Measurements from ENCODE around the gene AGK. TPM values are rescaled to one million over a fixed set of nuclear protein-coding genes. Genes with fewer than 3 reads are reported as not detected.

AGK gene
- polyA plus RNA-seq, 2 of the 4 experiments (the other 2 are of a cell fraction), result 29.6 to 63.5 TPM

DNA sequence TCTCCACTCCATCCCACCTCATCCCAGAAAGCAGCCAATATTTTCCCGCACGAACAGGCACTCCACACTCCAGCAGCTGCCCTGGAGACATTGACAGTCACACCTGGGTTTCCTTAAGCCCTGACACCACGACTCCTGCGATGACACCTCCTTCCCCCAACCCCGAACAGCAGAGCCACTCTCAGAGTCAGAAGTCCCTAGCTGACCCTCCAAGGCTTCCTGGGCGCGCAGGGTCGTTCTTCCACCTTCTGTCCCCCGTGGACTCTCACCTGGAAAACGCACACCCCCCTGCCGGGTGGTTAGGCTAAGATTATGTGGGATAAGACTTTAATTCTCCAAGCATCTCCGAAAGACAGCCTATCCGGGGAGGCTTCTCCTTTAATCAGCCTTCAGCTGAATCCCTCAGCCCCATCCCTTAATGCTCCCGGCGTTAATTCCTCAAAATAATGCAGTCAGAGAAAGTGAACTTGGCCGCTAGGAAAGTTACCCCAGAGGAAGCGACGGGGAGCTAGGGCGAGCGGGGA is 149.7 kb downstream of the AGK start:
- peak overlapping the region; percentile 88 for H3K4me2 ChIP-seq
- no peak for FAIRE-seq
- no peak for DNase-seq (ENCODE audit: low read depth in 1 of 2, low spot score in 1 of 2)
- WGBS (ENCODE audit: missing lambda C conversion rate), result 37% methylated on average over 20 of the region's 20 CpGs
- POLR2A ChIA-PET, result interaction anchor here (2.5 kb wide), 1 partner anchor 37 kb away, joined by 16 read pairs; the partner anchor contains the start of gene SSBP1
- ATAC-seq, result peak in 1 of 2 experiments; percentile 39; a peak in 3 of 6 replicates
- H3K4me1 ChIP-seq, result peaks cover 79% of the 10 kb centered on the region
- CTCF ChIA-PET, result interaction anchor here (0.6 to 2.2 kb wide), 4 partner anchors 25 to 46 kb away, joined by 3 to 21 read pairs (median 4); partner anchors contain the start of gene SSBP1
- H3K4me3 ChIP-seq, result peak overlapping the region; percentile 85
- TF ChIP-seq PBX3 (IDR thresholded peaks at IDR 0.05) (no peak), TFCP2L1 (CRISPR knock-in tag; IDR thresholded peaks at IDR 0.05) (no peak), CTCF (IDR thresholded peaks at IDR 0.05) (no peak), CHD2 (IDR thresholded peaks at IDR 0.05; ENCODE audit: low read length, partially characterized antibody) (no peak), POLR2AphosphoS2 (conservative IDR thresholded peaks at IDR 0.05; ENCODE audit: low read length) (no peak), CEBPB (IDR thresholded peaks at IDR 0.05) (no peak), PHF8 (IDR thresholded peaks at IDR 0.05; ENCODE audit: borderline replicate concordance, low read depth) (no peak), HOXB5 (CRISPR knock-in tag; IDR thresholded peaks at IDR 0.05) (no peak), HDAC2 (IDR thresholded peaks at IDR 0.05) (no peak)
- TF ChIP-seq, protein P1, sequence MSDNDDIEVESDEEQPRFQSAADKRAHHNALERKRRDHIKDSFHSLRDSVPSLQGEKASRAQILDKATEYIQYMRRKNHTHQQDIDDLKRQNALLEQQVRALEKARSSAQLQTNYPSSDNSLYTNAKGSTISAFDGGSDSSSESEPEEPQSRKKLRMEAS (IDR thresholded peaks at IDR 0.05), result no peak
- peak overlapping the region; percentile 85 to 95 for H3K27ac ChIP-seq
- H3K9me3 ChIP-seq, result no peaks in the 10 kb centered on the region

- peak in 1 of 2 experiments; percentile 35 for DNase-seq (ENCODE audit: low read depth in 1 of 2, low spot score in 1 of 2)
- ATAC-seq, result peak; percentile 75
- Histone ChIP-seq H3K4me1 (peaks cover 72% of the 10 kb centered on the region), H3K4me3 (peak overlapping the region; percentile 85), H3K27ac (peak overlapping the region; percentile 85 to 95), H3K4me2 (peak overlapping the region; percentile 88), H3K9me3 (no peaks in the 10 kb centered on the region)
- TF ChIP-seq NFE2L2 (conservative IDR thresholded peaks at IDR 0.05; ENCODE audit: low read length) (no peak), JUN (IDR thresholded peaks at IDR 0.05) (0 out of 5 replicates have a peak, but pooled peaks of 1 of the 2 experiments have one; percentile 53)
- no peak for FAIRE-seq
- ChIA-PET CTCF (interaction anchor here (0.6 to 2.2 kb wide), 7 partner anchors 16 to 84 kb away, joined by 3 to 21 read pairs (median 3); partner anchors contain the start of gene SSBP1), POLR2A (interaction anchor here (2.5 kb wide), 1 partner anchor 36 kb away, joined by 16 read pairs; the partner anchor contains the start of gene SSBP1)
- 0% methylated on average over 7 of the region's 59 CpGs for WGBS (ENCODE audit: missing lambda C conversion rate)
Observed at GRCh38 chr7:141701489-141702046, 150.4 kb downstream of the AGK start.

DNA sequence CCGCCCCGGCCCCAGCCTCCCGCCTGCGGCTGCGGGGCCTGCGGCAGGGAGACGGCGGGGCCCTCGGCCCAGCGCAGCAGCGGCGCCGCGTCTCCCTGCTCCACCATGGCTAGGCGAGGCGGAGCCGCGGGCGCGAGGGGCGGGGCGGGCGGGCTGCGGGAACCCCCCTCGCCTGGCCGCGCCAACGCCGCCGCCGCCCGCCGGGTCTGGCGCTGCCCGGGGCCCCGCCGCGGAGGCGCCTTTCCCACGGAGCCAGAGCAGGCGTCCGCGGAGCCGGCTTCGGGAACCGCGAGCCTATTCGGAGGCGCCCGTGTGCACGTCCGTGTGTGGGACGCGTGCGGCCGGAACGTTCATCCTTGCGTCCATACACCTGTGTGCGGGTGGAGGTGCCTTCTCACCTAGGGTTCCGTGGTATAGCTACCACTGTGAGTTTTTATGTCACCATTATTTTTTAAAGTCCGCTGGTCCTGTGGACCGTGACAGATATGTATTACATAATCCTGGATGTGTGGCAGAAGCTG is 150.9 kb downstream of the AGK start, which contains the start of gene DENND11:
Gene DENND11 (minus strand): TSS at position 120 of the 521 bp plus-strand sequence. CDS start 13 bp downstream, at position 107.
- FAIRE-seq (no peak), ATAC-seq (peak; percentile 70 to 85), DNase-seq (ENCODE audit: low read depth in 1 of 2, low spot score in 1 of 2) (peak in 1 of 2 experiments; percentile 37)
- H3K4me1 ChIP-seq, result peaks cover 67% of the 10 kb centered on the region
- H3K9me3 ChIP-seq, result no peaks in the 10 kb centered on the region
- H3K27ac ChIP-seq, result peak within 1 kb of the TSS; percentile 85 to 95
- TF ChIP-seq HOXB13 (CRISPR knock-in tag; IDR thresholded peaks at IDR 0.05; ENCODE audit: low read depth) (no peak), JUNB (IDR thresholded peaks at IDR 0.05) (no peak), TP53 (CRISPR knock-in tag; IDR thresholded peaks at IDR 0.05) (no peak), POLR2A (IDR thresholded peaks at IDR 0.05; ENCODE audit: low read length) (peak; percentile 34; the same call in 1 of the 2 replicates), JUN (IDR thresholded peaks at IDR 0.05) (peak in 1 of 2 experiments; percentile 41; a peak in 1 of 5 replicates)
- WGBS (ENCODE audit: missing lambda C conversion rate), result 1% methylated on average over 38 of the region's 62 CpGs
- CTCF ChIA-PET, result interaction anchor here (0.7 to 3.0 kb wide), 9 partner anchors 16 to 84 kb away, joined by 3 to 21 read pairs (median 3); partner anchors contain the start of gene SSBP1
- peak within 1 kb of the TSS; percentile 85 for H3K4me3 ChIP-seq
- POLR2A ChIA-PET, result interaction anchor here (2.5 kb wide), 1 partner anchor 36 kb away, joined by 16 read pairs; the partner anchor contains the start of gene SSBP1
- peak within 1 kb of the TSS; percentile 88 for H3K4me2 ChIP-seq

Measured in A549 (cell line).